HepG2 (cell line): ENCODE data around the gene DRAP1. TPM values are rescaled to one million over a fixed set of nuclear protein-coding genes. Genes with fewer than 3 reads are reported as not detected.

ENCODE experiments used
- BATF2 ChIP-seq: sonication (generic); formaldehyde crosslinking; IDR thresholded peaks from 2 replicates; pipeline ENCODE4 v1.8.0; 2022; ENCODE audit warnings: mild to moderate bottlenecking, missing genetic modification reagents, moderate library complexity
- DMTF1 ChIP-seq: sonication (generic); formaldehyde crosslinking; IDR thresholded peaks from 2 replicates; pipeline ENCODE4 v1.4.0; 2020; ENCODE audit warnings: mild to moderate bottlenecking, missing genetic modification reagents
- HNRNPUL1 ChIP-seq: fragments of 200-400 bp; formaldehyde crosslinking; IDR thresholded peaks from 2 replicates; pipeline ENCODE4 v1.6.1; 2017; ENCODE audit warnings: low read depth, mild to moderate bottlenecking, low read length, moderate library complexity
- HOXA7 ChIP-seq: sonication (generic); formaldehyde crosslinking; IDR thresholded peaks from 2 replicates; pipeline ENCODE4 v1.8.1; 2022; ENCODE audit warnings: mild to moderate bottlenecking, missing genetic modification reagents, moderate library complexity
- HOXA9 ChIP-seq: sonication (generic); formaldehyde crosslinking; IDR thresholded peaks from 2 replicates; pipeline ENCODE4 v1.8.1; 2022; ENCODE audit warnings: missing genetic modification reagents, mild to moderate bottlenecking, moderate library complexity, borderline replicate concordance
- KAT2B ChIP-seq: fragments of 150-350 bp; IDR thresholded peaks from 2 replicates; pipeline ENCODE4 v1.6.1; 2014; ENCODE audit warnings: low read depth, low read length, borderline replicate concordance
- KDM6A ChIP-seq: IDR thresholded peaks from 2 replicates; pipeline ENCODE4 v1.6.1; 2016; ENCODE audit warnings: low read depth
- MAF1 ChIP-seq: sonication (generic); formaldehyde crosslinking; IDR thresholded peaks from 2 replicates; pipeline ENCODE4 v1.5.0; 2020; ENCODE audit warnings: missing genetic modification reagents, borderline replicate concordance
- MAX ChIP-seq: IDR thresholded peaks from 2 replicates; pipeline ENCODE4 v1.6.1; 2012; ENCODE audit warnings: inconsistent platforms
- MEIS2 ChIP-seq: sonication (generic); formaldehyde crosslinking; IDR thresholded peaks from 2 replicates; pipeline ENCODE4 v1.9.0; 2021; ENCODE audit warnings: mild to moderate bottlenecking, missing genetic modification reagents
- MIER2 ChIP-seq: IDR thresholded peaks from 2 replicates; pipeline ENCODE4 v1.6.1; 2016; ENCODE audit warnings: missing biosample characterization, missing genetic modification reagents
- NCOA2 ChIP-seq: sonication (generic); formaldehyde crosslinking; IDR thresholded peaks from 2 replicates; pipeline ENCODE4 v1.8.0; 2022; ENCODE audit warnings: inconsistent platforms
- NONO ChIP-seq, 2 experiments: fragments of 450-650 bp in 1 of 2; sonication (generic) in 1 of 2; formaldehyde crosslinking in 1 of 2; IDR thresholded peaks in 1 of 2; conservative IDR thresholded peaks in 1 of 2; 2 replicates each; pipeline versions ENCODE4 v1.6.1 to v1.8.0; 2017 to 2022; ENCODE audit warnings: mild to moderate bottlenecking in 1 of 2, missing genetic modification reagents in 1 of 2, moderate library complexity in 1 of 2
- NR0B2 ChIP-seq: sonication (generic); formaldehyde crosslinking; IDR thresholded peaks from 2 replicates; pipeline ENCODE4 v1.4.0; 2020; ENCODE audit warnings: mild to moderate bottlenecking, missing genetic modification reagents
- PHF20 ChIP-seq: sonication (generic); formaldehyde crosslinking; IDR thresholded peaks from 2 replicates; pipeline ENCODE4 v1.5.0; 2020; ENCODE audit warnings: mild to moderate bottlenecking, missing genetic modification reagents
- RFXAP ChIP-seq: sonication (generic); formaldehyde crosslinking; IDR thresholded peaks from 2 replicates; pipeline ENCODE4 v1.4.0; 2020; ENCODE audit warnings: missing genetic modification reagents, borderline replicate concordance
- STAT5B ChIP-seq: sonication (generic); formaldehyde crosslinking; IDR thresholded peaks from 2 replicates; pipeline ENCODE4 v1.4.0; 2020; ENCODE audit warnings: missing genetic modification reagents
- TIGD3 ChIP-seq: sonication (generic); formaldehyde crosslinking; IDR thresholded peaks from 2 replicates; pipeline ENCODE4 v1.5.1; 2020; ENCODE audit warnings: mild to moderate bottlenecking, missing genetic modification reagents, borderline replicate concordance
- ZBTB1 ChIP-seq: sonication (generic); formaldehyde crosslinking; IDR thresholded peaks from 2 replicates; pipeline ENCODE4 v1.4.0; 2020; ENCODE audit warnings: missing genetic modification reagents, borderline replicate concordance
- ZBTB39 ChIP-seq: sonication (generic); formaldehyde crosslinking; IDR thresholded peaks from 2 replicates; pipeline ENCODE4 v1.5.0; 2020; ENCODE audit warnings: missing genetic modification reagents
- ZFAT ChIP-seq: sonication (generic); formaldehyde crosslinking; conservative IDR thresholded peaks from 2 replicates; pipeline ENCODE4 v1.8.1; 2023; ENCODE audit warnings: missing genetic modification reagents, inconsistent platforms
- ZNF251 ChIP-seq: sonication (generic); formaldehyde crosslinking; IDR thresholded peaks from 2 replicates; pipeline ENCODE4 v1.9.0; 2021; ENCODE audit warnings: mild to moderate bottlenecking, missing genetic modification reagents
- ZNF747 ChIP-seq: sonication (generic); formaldehyde crosslinking; IDR thresholded peaks from 2 replicates; pipeline ENCODE4 v1.8.1; 2023; ENCODE audit warnings: missing genetic modification reagents, mild to moderate bottlenecking, borderline replicate concordance
- ZNF776 ChIP-seq: sonication (generic); formaldehyde crosslinking; IDR thresholded peaks from 2 replicates; pipeline ENCODE4 v1.4.0; 2020; ENCODE audit warnings: mild to moderate bottlenecking, missing genetic modification reagents
- polyA plus RNA-seq, 8 experiments: library from polyadenylated mRNA; depleted of rRNA in 3 of 8; stranded (reverse) in 7 of 8; unstranded in 1 of 8; fragments of >200 nt; fragmentation: Illumina TruSeq in 4 of 8; extraction: Trizol in 4 of 8; gene quantifications; 2 replicates each; pipeline versions ENCODE4 v1.2.1 to v1.2.3, GENCODE V29; 2011 to 2016; ENCODE audit warnings: low read depth in 4 of 8, missing spikeins in 1 of 8, mixed read lengths in 1 of 8; ENCODE audit not compliant: insufficient read depth in 1 of 8
- total RNA-seq, 5 experiments: library from RNA; depleted of rRNA; stranded (reverse); fragments of >200 nt; fragmentation: Illumina TruSeq; extraction: Trizol; gene quantifications; 2 replicates each; pipeline ENCODE4 v1.2.3, GENCODE V29; 2016; ENCODE audit warnings: low read depth in 1 of 5

DRAP1 gene
- total and polyA plus RNA-seq, 2 of the 13 experiments (the other 11 are each of a cell fraction or from before 2014, with no cell fraction given) = 46.8 to 52.3 TPM

- no peak for TF ChIP-seq ZFAT
- no peak for TF ChIP-seq BATF2 (CRISPR knock-in tag)
- TF ChIP-seq STAT5B = peak; percentile 90
- TF ChIP-seq TIGD3 (CRISPR knock-in tag) = 0 out of 2 replicates have a peak, but pooled peaks have one; percentile 12
- no peak for TF ChIP-seq KAT2B
- peak; percentile 71; the same call in 1 of the 2 replicates for TF ChIP-seq MEIS2 (CRISPR knock-in tag)
- TF ChIP-seq ZNF251 = no peak
- TF ChIP-seq MAF1 (CRISPR knock-in tag) = peak; percentile 93; the same call in 1 of the 2 replicates
- peak; percentile 61; the same call in 1 of the 2 replicates for TF ChIP-seq MIER2
- no peak for TF ChIP-seq NONO (IDR thresholded peaks at IDR 0.05)
- TF ChIP-seq NONO (CRISPR knock-in tag; conservative IDR thresholded peaks at IDR 0.05) = peak; percentile 65
- TF ChIP-seq HNRNPUL1 = no peak; the same call in 1 of the 2 replicates
- peak; percentile 79 for TF ChIP-seq NCOA2
- no peak for TF ChIP-seq ZBTB1
- 0 out of 2 replicates have a peak, but pooled peaks have one; percentile 55 for TF ChIP-seq ZNF747 (CRISPR knock-in tag)
- TF ChIP-seq ZBTB39 (CRISPR knock-in tag) = no peak
- no peak for TF ChIP-seq HOXA7 (CRISPR knock-in tag)
- TF ChIP-seq PHF20 (CRISPR knock-in tag) = peak; percentile 47; the same call in 1 of the 2 replicates
- TF ChIP-seq NR0B2 (CRISPR knock-in tag) = peak; percentile 76
- TF ChIP-seq HOXA9 (CRISPR knock-in tag) = peak; percentile 75; the same call in 1 of the 2 replicates
- TF ChIP-seq MAX = peak; percentile 86
- TF ChIP-seq DMTF1 = no peak
- TF ChIP-seq RFXAP (CRISPR knock-in tag) = peak; percentile 61; the same call in 1 of the 2 replicates
- TF ChIP-seq KDM6A (CRISPR knock-in tag) = 0 out of 2 replicates have a peak, but pooled peaks have one; percentile 28
- TF ChIP-seq ZNF776 (CRISPR knock-in tag) = peak; percentile 85
Observed at GRCh38 chr11:65919141-65919572, at the start of gene DRAP1 (continued).
